CD4-positive, alpha-beta T cell treated with Interleukin-1 beta for 1 hour (primary cell): ENCODE results near the gene RPS6KA5.
"Not testable (repeated sequence)": the region's sequence is repeated elsewhere in the genome, so short reads cannot be mapped to it uniquely, and the experiment has no call there.

ENCODE experiments used
- DNase-seq, 2 donors: peaks; one replicate each; pipeline ENCODE4 v3.0.0-alpha.2; 2020 to 2022

The RPS6KA5 gene

DNA sequence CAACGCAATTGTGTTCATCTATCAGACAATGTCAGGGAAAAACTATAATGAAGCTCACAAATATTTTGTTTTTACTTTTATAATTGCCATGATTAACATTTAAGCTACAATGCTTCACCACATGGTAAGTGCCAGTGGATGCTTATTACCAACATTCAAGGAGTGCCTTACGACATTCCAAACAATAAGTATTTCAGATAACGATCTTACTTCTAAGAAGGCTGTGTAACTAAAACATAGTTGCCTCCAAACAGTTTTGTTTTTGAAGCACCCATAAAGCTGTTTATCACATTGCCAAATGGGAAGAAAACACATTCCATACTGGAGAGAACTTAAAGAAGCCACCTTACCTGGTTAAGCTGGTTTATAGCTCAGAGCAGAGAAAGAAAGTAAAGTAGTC is 78.8 kb downstream of the RPS6KA5 start:
- DNase-seq = no peak

DNA sequence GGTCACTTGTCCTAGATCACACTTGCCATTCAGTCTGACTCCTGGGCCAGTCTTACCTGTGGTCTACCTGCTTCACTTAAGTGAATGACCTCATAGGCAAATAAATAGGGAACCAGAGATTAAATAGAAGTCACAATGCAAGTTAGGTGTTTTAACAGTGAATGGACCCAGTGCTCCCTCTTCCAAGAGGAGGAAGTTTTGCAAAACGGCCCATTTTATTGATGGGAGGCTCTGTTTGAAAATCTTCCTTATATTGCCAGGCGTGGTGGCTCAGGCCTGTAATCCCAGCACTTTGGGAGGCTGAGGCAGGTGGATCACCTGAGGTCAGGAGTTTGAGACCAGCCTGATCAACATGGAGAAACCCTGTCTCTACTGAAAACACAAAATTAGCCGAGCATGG is 79.8 kb downstream of the RPS6KA5 start:
- DNase-seq = not testable (repeated sequence)

DNA sequence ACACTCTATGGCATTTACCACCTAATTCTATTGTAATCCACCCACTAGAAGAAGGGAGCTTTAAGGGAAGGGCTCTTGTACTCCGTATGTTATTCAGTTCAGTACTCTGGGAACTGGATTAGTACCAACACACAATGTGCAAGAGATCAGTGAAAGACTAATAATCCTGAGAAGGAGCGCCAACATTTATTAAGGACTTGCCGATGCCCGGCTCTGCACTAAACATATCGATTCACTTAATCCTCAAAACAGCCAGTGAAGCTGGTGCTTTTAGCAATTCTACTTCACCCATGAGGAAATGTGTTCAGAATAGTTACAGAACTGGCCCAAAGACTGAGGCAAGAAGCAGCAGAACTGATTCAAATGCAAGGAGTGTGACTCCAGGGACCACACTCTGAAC is 80.9 kb downstream of the RPS6KA5 start:
- DNase-seq = no peak

DNA sequence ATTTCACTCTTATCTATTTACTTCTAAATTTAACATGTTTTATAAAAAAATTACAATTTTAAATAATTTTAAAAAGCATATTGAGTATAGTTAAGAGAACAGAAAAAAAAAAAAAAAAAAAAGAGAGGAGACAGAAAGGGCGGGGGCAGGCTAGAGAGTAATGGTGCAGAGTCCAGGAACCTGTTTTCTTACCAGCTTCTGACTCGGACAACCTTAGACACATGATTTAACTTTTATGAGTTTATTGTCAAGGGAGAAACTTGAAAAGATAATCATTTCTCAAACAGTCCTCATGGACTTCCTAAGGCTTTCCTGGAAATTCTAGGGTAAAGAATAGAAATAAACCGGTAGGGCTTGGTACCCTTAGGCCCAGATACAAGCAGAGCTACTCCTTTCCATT is 84.3 kb downstream of the RPS6KA5 start:
- DNase-seq = no peak

- no peak for DNase-seq
Observed at GRCh38 chr14:90971687-90972086, 88.8 kb downstream of the RPS6KA5 start.

DNA sequence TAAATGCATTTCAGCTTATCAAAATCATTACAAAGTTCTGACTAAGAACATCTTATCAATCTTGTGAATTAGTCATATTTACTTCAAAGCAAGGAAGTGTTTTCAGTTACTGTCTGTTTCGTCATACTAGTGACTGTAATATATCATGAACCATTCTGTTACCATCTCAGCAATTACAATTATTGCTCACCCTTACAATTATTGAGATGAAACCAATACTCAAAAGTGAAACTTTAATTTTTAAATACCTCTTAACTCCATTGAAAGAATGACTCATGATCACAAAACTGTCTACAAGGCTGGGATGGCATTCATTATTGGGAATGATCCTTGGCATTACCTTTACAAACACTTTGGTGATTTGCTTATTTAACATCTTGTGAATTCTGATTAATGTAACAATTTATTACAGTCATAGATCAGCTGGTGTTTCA is 90.3 kb downstream of the RPS6KA5 start:
- DNase-seq = no peak

GRCh38 chr14:90969531-90970166 is 90.8 kb downstream of the RPS6KA5 start:
- DNase-seq = no peak

- DNase-seq = no peak
Observed at GRCh38 chr14:90968025-90968424, 92.4 kb downstream of the RPS6KA5 start.

DNA sequence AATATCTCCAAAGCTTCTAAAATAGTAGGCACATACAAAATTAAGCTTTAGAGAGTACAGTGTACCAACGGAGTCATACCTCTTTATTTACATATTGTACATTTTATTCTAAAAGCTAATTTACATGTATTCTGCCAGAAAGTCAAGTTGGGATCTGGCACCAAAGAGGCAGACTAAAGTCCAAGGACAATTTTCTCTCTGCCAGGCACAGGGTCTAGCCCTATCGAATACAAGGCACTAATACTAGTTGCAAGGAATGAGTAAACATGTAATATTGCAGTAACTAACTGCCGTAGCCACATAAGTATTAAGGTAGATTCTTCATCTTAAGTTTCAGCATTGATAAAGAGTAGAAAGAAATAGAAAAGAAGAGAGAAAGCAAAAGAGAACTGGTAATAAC is 93.9 kb downstream of the RPS6KA5 start:
- DNase-seq = no peak

DNA sequence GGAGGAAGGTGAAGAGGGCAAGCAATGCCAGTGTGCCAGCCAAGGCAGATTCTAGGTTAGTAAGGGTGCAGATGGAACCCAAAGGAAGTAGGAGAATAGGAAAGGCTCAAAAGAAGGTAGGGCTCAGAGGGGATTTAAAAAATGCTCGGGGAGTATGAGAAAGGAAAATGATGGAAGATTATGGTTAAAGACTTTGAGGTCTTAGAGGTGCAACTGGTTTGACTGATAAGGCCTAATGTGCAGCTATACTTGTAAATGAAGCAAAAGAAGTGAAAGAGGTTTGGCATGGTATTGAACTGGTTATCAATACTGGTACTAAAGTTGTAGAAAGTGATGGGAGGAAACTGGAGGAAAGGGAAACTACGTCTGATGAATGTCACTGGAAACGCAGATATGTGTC is 94.7 kb downstream of the RPS6KA5 start:
- no peak for DNase-seq

DNA sequence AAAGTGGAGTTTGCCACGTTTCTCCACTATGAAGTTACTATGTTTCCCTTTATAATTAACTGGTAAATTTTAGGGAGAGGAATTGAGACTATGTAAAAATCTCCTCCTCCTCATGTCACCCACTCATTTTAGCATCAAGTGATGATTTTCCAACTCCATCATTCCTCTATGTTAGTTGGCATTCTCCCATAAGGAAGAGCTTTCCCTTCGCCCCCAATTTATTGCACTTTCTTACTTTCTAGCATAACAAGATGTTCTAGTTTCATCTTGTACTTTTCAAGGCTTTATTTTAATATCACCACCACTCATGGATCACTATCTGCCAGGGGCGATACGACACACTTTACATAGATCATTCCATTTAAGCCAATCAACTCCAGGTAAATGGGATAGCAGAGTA is 97.1 kb downstream of the RPS6KA5 start:
- no peak for DNase-seq

DNA sequence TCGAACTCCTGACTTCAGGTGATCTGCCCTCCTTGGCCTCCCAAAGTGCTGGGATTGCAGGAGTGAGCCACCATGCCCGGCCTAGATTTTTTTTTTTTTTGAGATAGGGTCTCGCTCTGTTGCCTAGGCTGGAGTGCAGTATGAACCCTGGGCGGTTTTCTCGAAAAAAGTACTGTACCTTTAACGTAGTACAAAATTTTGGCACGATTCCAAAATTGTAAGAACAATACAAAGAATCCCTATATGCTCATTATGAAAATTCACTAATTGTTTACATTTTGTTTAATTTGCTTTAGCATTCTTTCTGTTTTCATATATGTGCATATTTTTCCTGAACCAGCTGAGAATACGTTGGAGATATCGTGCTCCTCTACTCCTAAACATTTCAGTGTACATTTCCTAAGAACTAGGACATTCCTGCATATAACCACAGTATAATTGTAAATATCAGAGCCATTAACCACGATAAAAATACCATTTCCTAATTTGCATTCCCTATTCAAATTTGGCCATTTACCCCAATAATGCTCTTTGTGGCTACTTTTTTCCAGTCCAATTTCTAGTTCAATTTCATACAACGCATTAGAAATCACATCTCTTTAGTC is 97.8 kb downstream of the RPS6KA5 start:
- no peak for DNase-seq

GRCh38 chr14:90960818-90961217 is 99.6 kb downstream of the RPS6KA5 start:
- DNase-seq = no peak

- DNase-seq = no peak
Observed at GRCh38 chr14:90959344-90959743, 101.1 kb downstream of the RPS6KA5 start.

- no peak for DNase-seq
Observed at GRCh38 chr14:90956273-90956672, 104.2 kb downstream of the RPS6KA5 start.

- not testable (repeated sequence) for DNase-seq
Observed at GRCh38 chr14:90953643-90954042, 106.8 kb downstream of the RPS6KA5 start.

DNA sequence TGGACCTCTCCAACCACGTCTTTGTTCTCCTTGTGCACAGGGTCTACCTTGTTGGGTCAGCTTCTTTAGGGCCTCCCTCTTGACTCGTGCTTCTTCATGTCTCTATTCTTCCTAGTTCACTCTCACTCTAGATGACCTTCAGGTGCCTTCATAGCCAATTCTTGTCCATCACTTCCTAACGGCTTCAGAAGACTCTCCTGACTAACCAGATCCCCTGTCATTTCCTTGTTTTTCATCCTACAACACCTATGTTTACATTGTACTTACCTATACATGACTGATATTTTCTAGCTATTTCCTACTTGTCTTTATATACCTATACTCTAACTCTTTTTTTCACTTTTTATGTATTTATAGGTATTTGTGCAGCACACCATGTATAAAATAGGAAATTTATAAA is 117.1 kb downstream of the RPS6KA5 start:
- DNase-seq = no peak

DNA sequence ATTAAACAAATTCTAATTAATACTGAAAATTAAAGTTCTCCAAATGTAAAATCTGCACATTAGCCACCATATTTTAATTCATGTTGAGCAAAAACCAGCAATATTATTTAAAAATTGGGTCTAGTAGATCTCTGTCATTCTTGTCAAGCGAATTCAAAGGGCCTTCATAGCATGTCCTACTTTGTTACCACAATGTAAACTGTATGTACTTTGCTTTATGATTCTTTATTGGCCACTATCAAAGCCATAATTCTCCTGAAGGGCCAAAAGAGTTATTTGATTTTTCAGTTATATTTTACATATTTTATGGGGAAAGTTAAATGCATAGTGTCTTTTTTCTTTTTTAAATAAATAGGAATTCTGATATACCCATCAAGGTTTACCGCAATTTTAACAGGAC is 117.9 kb downstream of the RPS6KA5 start:
- no peak for DNase-seq

DNA sequence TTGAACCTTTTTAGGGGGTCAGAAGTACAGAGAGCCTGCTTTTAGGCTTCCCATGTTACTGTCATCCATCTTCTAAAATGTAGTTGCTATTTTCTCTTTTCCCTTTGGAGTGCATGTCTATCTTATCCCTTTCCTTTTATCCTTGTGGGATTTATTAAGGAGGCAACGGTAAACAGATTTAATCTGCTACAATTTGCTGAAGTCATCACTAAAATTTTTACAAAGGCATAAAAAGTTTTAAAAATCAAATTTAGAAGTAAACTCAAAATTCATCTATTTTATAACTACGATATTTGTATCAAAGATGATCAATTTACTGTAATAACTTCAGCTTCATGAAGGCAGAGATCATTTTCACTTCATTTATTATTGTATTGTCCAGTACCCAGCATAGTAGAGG is 118.7 kb downstream of the RPS6KA5 start:
- no peak for DNase-seq

DNA sequence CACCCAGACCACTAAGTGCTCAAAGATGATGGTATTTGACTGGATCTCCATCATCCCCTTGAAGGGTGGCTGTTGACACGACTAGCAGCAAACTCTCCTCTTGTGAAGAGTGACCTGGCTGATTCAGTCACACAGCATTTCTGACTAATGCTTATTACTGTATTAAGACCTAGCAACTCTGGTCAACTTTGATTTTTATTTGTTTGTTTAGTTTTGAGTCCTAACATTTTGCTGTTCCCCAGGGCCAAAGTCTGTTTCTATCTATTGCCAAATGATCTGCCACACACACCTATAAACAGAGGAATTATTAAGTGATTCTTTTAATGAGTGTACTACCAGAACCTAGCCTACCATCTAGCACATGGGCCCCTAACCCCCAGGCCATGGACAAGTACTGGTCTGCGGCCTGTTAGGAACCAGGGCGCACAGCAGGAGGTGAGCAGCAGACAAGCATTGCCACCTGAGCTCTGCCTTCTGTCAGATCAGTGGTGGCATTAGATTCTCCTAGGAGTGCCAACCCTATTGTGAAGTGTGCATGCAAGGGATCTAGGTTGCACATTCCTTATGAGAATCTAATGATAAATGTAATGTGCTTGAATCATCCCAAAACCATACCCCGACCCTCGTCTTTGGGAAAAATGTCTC is 120.0 kb downstream of the RPS6KA5 start:
- DNase-seq = no peak

DNA sequence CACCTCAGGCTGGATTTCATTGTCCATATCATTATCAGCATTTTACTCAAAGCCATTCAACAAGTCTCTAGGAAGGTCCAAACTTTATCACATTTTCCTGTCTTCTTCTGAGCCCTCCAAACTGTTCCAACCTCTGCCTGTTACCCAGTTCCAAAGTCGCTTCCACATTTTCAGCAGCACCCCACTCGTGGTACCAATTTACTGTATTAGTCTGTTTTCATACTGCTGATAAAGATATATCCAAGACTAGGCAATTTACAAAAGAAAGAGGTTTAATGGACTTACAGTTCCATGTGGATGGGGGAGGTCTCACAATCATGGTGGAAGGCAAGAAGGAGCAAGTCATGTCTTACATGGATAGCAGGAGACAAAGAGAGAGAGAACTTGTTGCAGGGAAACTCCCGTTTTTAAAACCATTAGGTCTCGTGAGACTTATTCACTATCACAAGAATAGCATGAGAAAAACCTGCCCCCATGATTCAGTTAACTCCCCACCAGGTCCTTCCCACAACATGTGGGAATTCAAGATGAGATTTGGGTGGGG is 121.1 kb downstream of the RPS6KA5 start:
- DNase-seq = not testable (repeated sequence)

GRCh38 chr14:90938615-90939014 is 121.8 kb downstream of the RPS6KA5 start:
- no peak for DNase-seq

DNA sequence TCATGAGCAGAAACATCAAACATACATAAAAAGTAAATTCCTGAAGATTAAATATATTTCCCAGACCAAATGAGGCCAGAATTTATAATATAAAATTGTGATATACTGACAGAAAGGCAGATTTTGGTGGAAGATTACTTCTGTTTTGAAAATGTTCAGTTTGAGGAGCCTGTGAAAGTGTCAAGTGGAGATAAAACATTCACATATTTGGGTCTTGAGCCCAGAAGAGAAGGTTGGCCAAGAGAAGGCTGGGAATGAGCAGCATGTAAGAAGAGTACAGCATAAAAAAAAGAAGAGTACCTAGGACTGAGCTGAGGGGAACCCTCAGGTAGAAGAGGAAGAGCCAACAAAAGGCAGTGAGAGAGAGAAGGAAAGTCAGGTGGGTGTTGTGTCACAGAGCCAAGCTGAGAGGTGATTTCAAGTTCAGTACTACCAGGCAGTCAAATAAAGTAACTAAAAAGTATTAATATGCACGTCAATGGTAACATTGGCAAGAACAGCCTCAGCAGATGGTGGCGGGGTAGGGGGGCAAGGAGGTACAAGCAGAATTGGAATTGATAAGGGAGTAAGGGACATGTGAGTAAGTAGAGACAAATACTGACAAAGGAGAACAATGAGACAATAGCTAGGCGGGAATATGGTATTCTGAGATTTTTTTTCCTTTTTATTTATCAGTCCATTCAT is 123.5 kb downstream of the RPS6KA5 start:
- no peak for DNase-seq
